Uterus (tissue), 2 donors: ENCODE results near the gene WNT11.

Experiments used
- CTCF ChIP-seq, 4 experiments: fragments of 200-600 bp in 2 of 4; fragments of 450-650 bp in 2 of 4; sonication (generic) in 2 of 4; IDR thresholded peaks; one replicate each; pipeline ENCODE4 v1.5.1; 2016 to 2019; ENCODE audit warnings: antibody characterized with exemption in 4 of 4, mild to moderate bottlenecking in 2 of 4, moderate library complexity in 1 of 4
- POLR2A ChIP-seq, 2 donors: fragments of 450-650 bp; IDR thresholded peaks; one replicate each; pipeline ENCODE4 v1.6.1; 2016; ENCODE audit warnings: antibody characterized with exemption in 2 of 2, mild to moderate bottlenecking in 1 of 2, moderate library complexity in 1 of 2

- no peak for TF ChIP-seq CTCF (IDR thresholded peaks at IDR 0.05)
- TF ChIP-seq POLR2A (IDR thresholded peaks at IDR 0.05): no peak
Measured at GRCh38 chr11:76230392-76230791, 24.1 kb upstream of the WNT11 start.
